ENCODE data around the gene TBKBP1.

The TBKBP1 gene

DNA sequence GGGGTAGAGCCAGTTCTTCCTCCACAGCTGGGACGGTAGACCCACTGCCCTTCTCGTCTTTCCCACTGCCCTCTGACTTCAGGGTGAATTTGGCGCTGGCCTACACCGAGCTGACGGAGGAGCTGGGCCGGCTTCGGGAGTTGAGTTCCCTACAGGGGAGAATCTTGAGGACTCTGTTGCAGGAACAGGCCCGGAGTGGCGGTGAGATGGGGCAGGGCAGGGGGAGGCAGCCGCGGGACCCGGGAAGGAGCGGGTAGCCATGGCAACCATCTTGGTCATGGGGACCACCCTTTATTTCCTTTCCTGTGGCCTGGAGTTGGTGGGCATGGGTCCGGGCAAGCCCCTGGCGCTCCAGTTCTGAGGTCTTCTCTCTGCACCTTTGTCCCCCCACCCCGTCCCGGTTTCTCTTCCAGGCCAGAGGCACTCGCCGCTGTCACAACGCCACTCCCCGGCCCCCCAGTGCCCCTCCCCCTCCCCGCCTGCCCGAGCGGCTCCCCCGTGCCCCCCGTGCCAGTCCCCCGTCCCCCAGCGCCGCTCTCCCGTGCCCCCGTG is 14.4 kb downstream of the TBKBP1 start:
- Mint-ChIP-seq H3K36me3 (ENCODE audit: low read depth) (peaks cover 39% of the 10 kb centered on the region), H3K27ac (no peak overlapping the region), H3K4me3 (no peak overlapping the region), H3K9me3 (no peaks in the 10 kb centered on the region), H3K4me1 (peaks cover 34% of the 10 kb centered on the region), H3K27me3 (ENCODE audit: low read depth) (peaks cover 4% of the 10 kb centered on the region)
- TF ChIP-seq, protein P1, sequence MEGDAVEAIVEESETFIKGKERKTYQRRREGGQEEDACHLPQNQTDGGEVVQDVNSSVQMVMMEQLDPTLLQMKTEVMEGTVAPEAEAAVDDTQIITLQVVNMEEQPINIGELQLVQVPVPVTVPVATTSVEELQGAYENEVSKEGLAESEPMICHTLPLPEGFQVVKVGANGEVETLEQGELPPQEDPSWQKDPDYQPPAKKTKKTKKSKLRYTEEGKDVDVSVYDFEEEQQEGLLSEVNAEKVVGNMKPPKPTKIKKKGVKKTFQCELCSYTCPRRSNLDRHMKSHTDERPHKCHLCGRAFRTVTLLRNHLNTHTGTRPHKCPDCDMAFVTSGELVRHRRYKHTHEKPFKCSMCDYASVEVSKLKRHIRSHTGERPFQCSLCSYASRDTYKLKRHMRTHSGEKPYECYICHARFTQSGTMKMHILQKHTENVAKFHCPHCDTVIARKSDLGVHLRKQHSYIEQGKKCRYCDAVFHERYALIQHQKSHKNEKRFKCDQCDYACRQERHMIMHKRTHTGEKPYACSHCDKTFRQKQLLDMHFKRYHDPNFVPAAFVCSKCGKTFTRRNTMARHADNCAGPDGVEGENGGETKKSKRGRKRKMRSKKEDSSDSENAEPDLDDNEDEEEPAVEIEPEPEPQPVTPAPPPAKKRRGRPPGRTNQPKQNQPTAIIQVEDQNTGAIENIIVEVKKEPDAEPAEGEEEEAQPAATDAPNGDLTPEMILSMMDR (IDR thresholded peaks at IDR 0.05; ENCODE audit: unreplicated experiment in 3 of 3): no peak

DNA sequence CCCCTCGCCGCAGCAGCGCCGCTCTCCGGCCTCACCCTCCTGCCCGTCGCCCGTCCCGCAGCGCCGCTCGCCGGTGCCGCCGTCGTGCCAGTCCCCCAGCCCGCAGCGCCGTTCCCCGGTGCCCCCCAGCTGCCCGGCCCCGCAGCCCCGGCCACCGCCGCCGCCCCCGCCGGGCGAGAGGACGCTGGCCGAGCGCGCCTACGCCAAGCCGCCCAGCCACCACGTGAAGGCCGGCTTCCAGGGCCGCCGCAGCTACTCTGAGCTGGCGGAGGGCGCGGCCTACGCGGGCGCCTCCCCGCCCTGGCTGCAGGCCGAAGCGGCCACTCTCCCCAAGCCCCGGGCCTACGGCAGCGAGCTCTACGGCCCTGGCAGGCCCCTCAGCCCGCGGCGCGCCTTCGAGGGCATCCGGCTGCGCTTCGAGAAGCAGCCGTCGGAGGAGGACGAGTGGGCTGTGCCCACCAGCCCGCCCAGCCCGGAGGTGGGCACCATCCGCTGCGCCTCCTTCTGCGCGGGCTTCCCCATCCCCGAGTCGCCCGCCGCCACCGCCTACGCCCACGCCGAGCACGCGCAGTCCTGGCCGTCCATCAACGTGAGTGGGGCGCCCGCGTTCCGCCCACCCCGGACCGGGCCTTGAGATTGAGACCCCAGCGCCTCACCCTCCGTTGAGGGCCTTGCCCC is 15.0 kb downstream of the TBKBP1 start:
- TF ChIP-seq, protein P1 (IDR thresholded peaks at IDR 0.05; ENCODE audit: unreplicated experiment in 3 of 3): no peak
- Mint-ChIP-seq H3K4me3 (no peak overlapping the region), H3K27ac (no peak overlapping the region), H3K9me3 (no peaks in the 10 kb centered on the region), H3K4me1 (peaks cover 34% of the 10 kb centered on the region), H3K27me3 (ENCODE audit: low read depth) (peaks cover 7% of the 10 kb centered on the region), H3K36me3 (ENCODE audit: low read depth) (peaks cover 39% of the 10 kb centered on the region)

DNA sequence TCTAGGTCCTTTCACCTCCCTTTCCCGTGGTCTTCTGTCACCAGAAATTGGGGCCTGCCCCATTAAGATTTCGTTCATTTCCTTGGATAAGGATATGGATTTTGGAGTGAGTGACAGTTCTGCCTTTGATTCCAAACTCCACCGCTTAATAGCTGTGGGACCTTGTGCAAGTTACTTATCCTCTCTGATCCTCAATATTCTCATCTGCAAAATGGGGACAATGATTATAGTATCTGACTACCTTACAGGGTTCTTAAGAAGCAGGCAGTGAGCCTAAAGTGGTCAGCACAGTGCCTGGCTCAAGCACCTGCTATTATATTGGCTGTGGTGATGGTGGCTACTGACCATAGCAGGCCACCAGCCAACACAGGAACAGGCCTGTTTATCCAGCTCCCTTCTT is 15.6 kb downstream of the TBKBP1 start:
- H3K27me3 Mint-ChIP-seq (ENCODE audit: low read depth): peaks cover 8% of the 10 kb centered on the region
- H3K36me3 Mint-ChIP-seq (ENCODE audit: low read depth): peaks cover 36% of the 10 kb centered on the region
- peaks cover 31% of the 10 kb centered on the region for H3K4me1 Mint-ChIP-seq
- no peak overlapping the region for H3K27ac Mint-ChIP-seq
- TF ChIP-seq, protein P1 (IDR thresholded peaks at IDR 0.05; ENCODE audit: unreplicated experiment in 3 of 3): no peak
- H3K9me3 Mint-ChIP-seq: no peaks in the 10 kb centered on the region
- no peak overlapping the region for H3K4me3 Mint-ChIP-seq

DNA sequence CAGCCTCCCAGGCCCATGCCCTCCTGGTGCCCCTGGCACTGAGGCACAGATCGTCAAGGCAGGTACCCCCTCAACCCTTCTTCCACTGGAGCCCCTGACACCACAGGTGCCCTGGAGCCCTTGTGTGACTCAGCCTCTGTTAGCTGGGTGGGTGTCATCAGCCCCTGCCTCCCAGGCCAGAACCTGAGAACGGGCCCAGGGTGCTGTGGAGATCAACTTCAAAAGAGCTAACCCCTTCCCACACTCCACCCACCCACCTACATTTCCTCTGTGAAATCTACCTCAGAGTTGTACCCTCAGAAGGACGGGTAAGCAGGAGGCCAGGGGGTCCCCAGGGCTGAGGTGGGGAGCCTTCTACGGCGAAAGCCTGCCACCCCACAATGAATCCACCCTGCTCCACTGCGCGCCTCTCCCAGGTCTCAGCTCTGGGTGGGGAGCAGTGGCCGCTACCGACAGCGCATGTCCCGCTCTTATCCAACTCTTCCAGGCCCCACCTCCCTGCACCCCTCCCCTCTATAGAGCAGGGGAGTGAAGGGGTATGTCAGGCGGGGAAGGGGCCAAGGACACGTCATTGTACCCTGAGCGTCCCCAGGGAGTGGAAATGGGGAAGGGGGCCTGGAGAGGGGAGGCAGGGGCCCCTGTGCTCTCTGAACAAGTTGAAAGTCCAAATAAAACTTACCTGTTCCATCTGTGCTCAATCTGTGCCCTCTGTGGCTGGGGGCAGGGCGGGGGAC is 17.6 kb downstream of the TBKBP1 start:
- H3K27me3 Mint-ChIP-seq (ENCODE audit: low read depth): peaks cover 16% of the 10 kb centered on the region
- H3K9me3 Mint-ChIP-seq: no peaks in the 10 kb centered on the region
- TF ChIP-seq, protein P1 (IDR thresholded peaks at IDR 0.05; ENCODE audit: unreplicated experiment in 3 of 3): no peak
- peaks cover 15% of the 10 kb centered on the region for H3K4me1 Mint-ChIP-seq
- H3K27ac Mint-ChIP-seq: no peak overlapping the region
- peaks cover 24% of the 10 kb centered on the region for H3K36me3 Mint-ChIP-seq (ENCODE audit: low read depth)
- H3K4me3 Mint-ChIP-seq: no peak overlapping the region

DNA sequence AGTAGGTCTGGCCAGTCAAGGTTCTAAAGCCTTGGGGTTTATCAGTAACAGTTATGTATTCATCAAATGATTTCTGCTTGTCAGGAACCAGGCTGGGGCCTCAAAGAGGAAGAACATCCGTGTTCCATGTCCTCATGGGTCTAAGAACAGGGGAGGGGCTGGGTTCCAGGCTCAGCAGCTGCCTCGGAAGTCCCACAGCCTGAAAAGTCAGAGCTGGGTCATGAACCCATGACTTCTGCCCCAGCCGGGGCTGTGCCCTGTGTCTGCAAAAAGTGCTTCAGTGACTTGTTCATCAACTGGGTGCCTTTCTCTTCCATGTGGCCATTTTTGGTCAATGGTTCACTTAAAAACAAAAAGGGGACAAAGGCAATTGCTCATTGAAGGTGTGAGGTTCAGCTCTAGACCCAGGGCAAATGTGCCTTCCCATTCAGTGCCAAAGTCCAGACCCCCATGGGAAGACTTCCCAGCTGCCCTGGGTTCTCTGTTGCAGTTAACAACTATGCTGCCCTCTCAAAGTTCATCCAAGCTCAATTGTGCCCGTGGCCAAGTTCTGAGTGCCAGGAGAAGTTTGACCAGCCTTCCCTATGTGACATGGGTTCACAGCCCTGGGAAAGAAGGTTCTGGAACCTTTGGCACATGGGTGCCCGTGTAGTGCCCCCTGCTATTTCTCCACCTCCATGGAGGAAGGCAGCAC is 18.5 kb downstream of the TBKBP1 start:
- Mint-ChIP-seq H3K36me3 (ENCODE audit: low read depth) (peaks cover 18% of the 10 kb centered on the region), H3K27me3 (ENCODE audit: low read depth) (peaks cover 22% of the 10 kb centered on the region), H3K4me3 (no peak overlapping the region), H3K27ac (no peak overlapping the region), H3K9me3 (no peaks in the 10 kb centered on the region), H3K4me1 (peaks cover 5% of the 10 kb centered on the region)
- TF ChIP-seq, protein P1 (IDR thresholded peaks at IDR 0.05; ENCODE audit: unreplicated experiment in 3 of 3): no peak

All from nephron (organoid).